PFSK-1 (cell line): Measurements from ENCODE around the gene ZDHHC14.

ENCODE experiments used
- FOXP2 ChIP-seq: optimal IDR thresholded peaks from 2 replicates; pipeline ENCODE3; 2011; ENCODE audit warnings: borderline replicate concordance, control low read depth, inconsistent platforms; ENCODE audit not compliant: insufficient read depth; ENCODE audit errors: extremely low read length, extremely low read depth
- POLR2AphosphoS5 ChIP-seq: IDR thresholded peaks from 2 replicates; pipeline ENCODE4 v1.6.1; 2012; ENCODE audit warnings: low read depth, mild to moderate bottlenecking, control low read depth, low read length, moderate library complexity
- SIN3A ChIP-seq: IDR thresholded peaks from 2 replicates; pipeline ENCODE4 v1.6.1; 2012; ENCODE audit warnings: mild to moderate bottlenecking, low read length, moderate library complexity, borderline replicate concordance; ENCODE audit not compliant: insufficient read depth
- TAF1 ChIP-seq: IDR thresholded peaks from 2 replicates; pipeline ENCODE4 v1.6.1; 2012; ENCODE audit warnings: low read length, control low read depth, borderline replicate concordance; ENCODE audit not compliant: insufficient read depth
- TF ChIP-seq, protein P1 (sequence below), 2 experiments: IDR thresholded peaks; 2 replicates each; pipeline versions ENCODE4 v1.6.1 to v1.8.0; 2011 to 2012; ENCODE audit warnings: low read depth in 2 of 2, low read length in 2 of 2, control low read depth in 1 of 2, inconsistent platforms in 1 of 2, mild to moderate bottlenecking in 1 of 2, moderate library complexity in 1 of 2; ENCODE audit not compliant: insufficient read depth in 1 of 2

The ZDHHC14 gene

DNA sequence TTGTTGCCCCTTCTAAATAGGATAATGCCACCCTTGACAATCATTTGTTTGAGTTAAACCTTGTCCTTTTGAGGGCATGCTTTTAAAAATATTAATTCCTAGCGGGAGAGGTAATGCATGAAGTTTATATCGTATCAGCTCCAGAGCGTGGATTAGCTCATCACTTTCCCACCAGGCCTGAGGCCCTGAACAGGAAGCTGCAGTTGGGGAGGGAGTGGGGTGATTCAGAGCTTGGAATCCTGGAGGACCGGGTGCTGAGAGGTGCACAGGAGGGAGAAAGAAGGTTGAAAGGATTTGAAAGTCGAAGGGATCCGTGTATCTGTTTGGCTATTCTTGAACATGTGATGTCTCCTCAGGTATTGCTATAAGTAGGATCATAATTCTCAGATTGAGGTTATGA is 25.0 kb downstream of the ZDHHC14 start:
- TF ChIP-seq SIN3A = no peak
- no peak for TF ChIP-seq POLR2AphosphoS5
- TF ChIP-seq FOXP2 = no peak
- TF ChIP-seq TAF1 = no peak
- TF ChIP-seq, protein P1, sequence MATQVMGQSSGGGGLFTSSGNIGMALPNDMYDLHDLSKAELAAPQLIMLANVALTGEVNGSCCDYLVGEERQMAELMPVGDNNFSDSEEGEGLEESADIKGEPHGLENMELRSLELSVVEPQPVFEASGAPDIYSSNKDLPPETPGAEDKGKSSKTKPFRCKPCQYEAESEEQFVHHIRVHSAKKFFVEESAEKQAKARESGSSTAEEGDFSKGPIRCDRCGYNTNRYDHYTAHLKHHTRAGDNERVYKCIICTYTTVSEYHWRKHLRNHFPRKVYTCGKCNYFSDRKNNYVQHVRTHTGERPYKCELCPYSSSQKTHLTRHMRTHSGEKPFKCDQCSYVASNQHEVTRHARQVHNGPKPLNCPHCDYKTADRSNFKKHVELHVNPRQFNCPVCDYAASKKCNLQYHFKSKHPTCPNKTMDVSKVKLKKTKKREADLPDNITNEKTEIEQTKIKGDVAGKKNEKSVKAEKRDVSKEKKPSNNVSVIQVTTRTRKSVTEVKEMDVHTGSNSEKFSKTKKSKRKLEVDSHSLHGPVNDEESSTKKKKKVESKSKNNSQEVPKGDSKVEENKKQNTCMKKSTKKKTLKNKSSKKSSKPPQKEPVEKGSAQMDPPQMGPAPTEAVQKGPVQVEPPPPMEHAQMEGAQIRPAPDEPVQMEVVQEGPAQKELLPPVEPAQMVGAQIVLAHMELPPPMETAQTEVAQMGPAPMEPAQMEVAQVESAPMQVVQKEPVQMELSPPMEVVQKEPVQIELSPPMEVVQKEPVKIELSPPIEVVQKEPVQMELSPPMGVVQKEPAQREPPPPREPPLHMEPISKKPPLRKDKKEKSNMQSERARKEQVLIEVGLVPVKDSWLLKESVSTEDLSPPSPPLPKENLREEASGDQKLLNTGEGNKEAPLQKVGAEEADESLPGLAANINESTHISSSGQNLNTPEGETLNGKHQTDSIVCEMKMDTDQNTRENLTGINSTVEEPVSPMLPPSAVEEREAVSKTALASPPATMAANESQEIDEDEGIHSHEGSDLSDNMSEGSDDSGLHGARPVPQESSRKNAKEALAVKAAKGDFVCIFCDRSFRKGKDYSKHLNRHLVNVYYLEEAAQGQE (IDR thresholded peaks at IDR 0.05; ENCODE audit: insufficient read depth in 1 of 2, low read depth in 2 of 2, low read length in 2 of 2) = no peak

DNA sequence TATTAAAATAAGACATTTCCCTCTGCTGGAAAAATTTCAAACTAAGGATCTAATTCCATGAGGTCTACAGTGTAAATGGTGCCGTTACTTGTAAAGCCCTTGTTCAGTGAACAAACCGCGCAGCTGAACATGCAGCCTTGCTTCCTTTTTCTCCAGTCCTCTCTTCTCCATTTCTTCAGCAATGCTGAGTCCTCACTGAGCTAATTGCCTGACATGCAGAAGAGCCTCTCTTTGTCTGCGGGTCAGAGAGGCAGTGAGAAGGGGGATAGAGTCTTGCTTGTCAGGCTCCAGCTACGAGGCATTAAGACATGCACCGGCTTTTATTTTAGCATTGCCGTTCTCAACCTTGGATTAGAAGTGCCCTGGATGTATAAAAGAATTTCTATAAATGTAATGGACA is 25.7 kb downstream of the ZDHHC14 start:
- no peak for TF ChIP-seq SIN3A
- no peak for TF ChIP-seq FOXP2

DNA sequence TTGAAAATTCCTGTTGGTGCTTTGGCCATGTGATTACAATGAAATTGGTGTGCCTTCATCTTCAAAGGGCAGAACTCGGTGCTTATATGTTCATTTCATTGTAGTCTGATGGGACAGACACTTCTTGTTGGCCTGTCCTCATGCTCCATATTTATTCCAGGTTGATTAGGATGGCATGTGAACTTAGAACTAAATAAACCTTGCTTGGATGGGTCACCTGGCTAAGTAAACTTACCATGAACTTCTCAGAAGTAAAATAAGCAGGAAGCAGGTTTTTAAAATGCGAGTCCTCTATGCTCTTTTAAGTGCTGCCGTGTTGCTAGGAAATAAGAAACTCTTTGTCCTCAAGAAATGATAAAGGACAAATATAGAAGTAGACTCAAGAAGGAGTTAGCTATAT is 26.7 kb downstream of the ZDHHC14 start:
- TF ChIP-seq TAF1 (no peak), SIN3A (no peak), POLR2AphosphoS5 (no peak), FOXP2 (no peak)
- TF ChIP-seq, protein P1 (IDR thresholded peaks at IDR 0.05; ENCODE audit: insufficient read depth in 1 of 2, low read depth in 2 of 2, low read length in 2 of 2) = no peak

DNA sequence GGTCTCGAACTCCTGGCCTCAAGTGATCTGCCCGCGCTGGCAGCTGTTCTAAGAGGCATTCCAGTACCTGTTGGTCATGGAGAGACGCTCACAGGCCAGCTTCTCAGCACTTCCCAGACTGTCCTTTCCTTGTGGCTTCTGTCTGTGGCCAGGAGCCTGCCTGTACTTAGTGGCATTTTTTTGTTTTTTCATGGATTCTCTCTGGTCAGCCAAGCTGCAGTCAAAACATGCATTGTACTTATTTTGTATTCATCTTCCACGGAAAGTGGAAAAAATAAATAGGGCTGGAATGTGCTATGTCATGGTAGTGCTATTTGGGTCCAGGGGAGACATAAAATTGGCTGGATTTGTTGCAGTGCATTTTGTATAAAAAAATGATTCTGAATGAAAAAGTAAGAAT is 29.1 kb downstream of the ZDHHC14 start:
- TF ChIP-seq, protein P1 (IDR thresholded peaks at IDR 0.05; ENCODE audit: insufficient read depth in 1 of 2, low read depth in 2 of 2, low read length in 2 of 2) = no peak
- no peak for TF ChIP-seq FOXP2
- TF ChIP-seq POLR2AphosphoS5 = no peak
- no peak for TF ChIP-seq SIN3A
- TF ChIP-seq TAF1 = no peak

DNA sequence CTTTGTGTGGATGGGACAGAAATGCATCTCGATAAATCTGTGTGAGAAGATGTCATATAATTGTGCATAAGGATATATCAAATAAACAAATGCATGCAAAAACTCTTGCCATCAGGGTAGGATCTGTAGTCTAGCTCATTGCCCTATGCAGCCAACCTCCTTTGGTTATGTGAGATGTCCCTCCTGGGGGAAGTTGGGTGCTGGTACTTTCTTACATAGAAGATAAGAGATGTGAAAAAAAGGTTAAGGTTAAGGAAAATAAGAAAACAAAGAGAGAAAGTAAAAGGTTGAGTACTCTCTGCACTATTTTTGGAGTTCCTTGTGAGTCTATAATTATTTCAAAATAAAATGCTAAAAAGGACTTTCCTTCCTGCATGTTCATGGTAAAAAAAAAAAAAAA is 30.4 kb downstream of the ZDHHC14 start:
- TF ChIP-seq TAF1 (no peak), FOXP2 (no peak), SIN3A (no peak), POLR2AphosphoS5 (no peak)
- TF ChIP-seq, protein P1 (IDR thresholded peaks at IDR 0.05; ENCODE audit: insufficient read depth in 1 of 2, low read depth in 2 of 2, low read length in 2 of 2) = no peak

DNA sequence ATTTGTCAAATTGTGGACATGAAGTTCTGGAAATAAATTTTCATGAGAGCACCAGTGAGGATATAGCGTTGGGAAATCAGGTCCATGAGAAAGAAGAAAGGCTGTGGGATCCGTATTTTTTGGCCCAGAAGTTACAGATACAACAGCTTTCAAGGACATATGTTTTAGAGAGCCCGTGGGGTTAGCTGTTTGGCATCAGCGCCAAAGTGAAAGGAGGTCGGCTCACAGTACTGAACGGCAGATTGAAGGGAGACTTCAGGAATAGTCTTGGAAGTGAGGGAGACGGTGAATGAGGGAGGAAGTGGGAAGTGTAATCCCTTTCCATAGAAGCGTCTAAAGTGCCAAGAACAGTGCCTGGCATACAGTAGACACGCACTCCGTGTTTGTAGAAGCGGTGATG is 31.8 kb downstream of the ZDHHC14 start:
- no peak for TF ChIP-seq POLR2AphosphoS5
- no peak for TF ChIP-seq TAF1
- TF ChIP-seq SIN3A = no peak
- TF ChIP-seq, protein P1 (IDR thresholded peaks at IDR 0.05; ENCODE audit: insufficient read depth in 1 of 2, low read depth in 2 of 2, low read length in 2 of 2) = no peak
- TF ChIP-seq FOXP2 = no peak
